BJ (cell line): Measurements from ENCODE around the gene PKMYT1. TPM values are rescaled to one million over a fixed set of nuclear protein-coding genes. Genes with fewer than 3 reads are reported as not detected.

Experiments
- CTCF ChIA-PET: fragments of 350-600 bp; formaldehyde crosslinking; extraction: SDS; loops from one replicate; lab custom pipeline; 2021; ENCODE audit warnings: antibody characterized with exemption, inconsistent platforms; lab: Yijun Ruan, JAX
- POLR2A ChIA-PET: fragments of 300-600 bp; sonication (Branson Sonifier 250); formaldehyde crosslinking; extraction: SDS; loops from one replicate; lab custom pipeline; 2021; ENCODE audit warnings: antibody characterized with exemption; lab: Charles Lee
- DNase-seq: peaks from one replicate; pipeline ENCODE4 v3.0.0-alpha.2; 2011; ENCODE audit warnings: low read depth
- H3K27me3 ChIP-seq: 2 replicates; pipeline ENCODE4 v1.6.0; 2011; ENCODE audit warnings: low read length; ENCODE audit not compliant: control insufficient read depth, insufficient read depth
- H3K36me3 ChIP-seq: 2 replicates; pipeline ENCODE4 v1.5.1; 2011; ENCODE audit warnings: low read length; ENCODE audit not compliant: control insufficient read depth, insufficient read depth
- H3K4me3 ChIP-seq: 2 replicates; pipeline ENCODE4 v1.5.1; 2011; ENCODE audit warnings: low read depth, mild to moderate bottlenecking, control low read depth, low read length
- polyA plus RNA-seq: library from polyadenylated mRNA; depleted of rRNA; stranded (reverse); fragments of >200 nt; gene quantifications from 2 replicates; pipeline ENCODE4 v1.2.3, GENCODE V29; 2011
- TF ChIP-seq, protein P1 (sequence below): IDR thresholded peaks from 2 replicates; pipeline ENCODE4 v1.5.1; 2011; ENCODE audit warnings: low read depth, mild to moderate bottlenecking, control low read depth, inconsistent platforms, low read length, moderate library complexity; ENCODE audit not compliant: insufficient read depth

The PKMYT1 gene
- polyA plus RNA-seq, 1 experiment = 6.9 TPM

DNA sequence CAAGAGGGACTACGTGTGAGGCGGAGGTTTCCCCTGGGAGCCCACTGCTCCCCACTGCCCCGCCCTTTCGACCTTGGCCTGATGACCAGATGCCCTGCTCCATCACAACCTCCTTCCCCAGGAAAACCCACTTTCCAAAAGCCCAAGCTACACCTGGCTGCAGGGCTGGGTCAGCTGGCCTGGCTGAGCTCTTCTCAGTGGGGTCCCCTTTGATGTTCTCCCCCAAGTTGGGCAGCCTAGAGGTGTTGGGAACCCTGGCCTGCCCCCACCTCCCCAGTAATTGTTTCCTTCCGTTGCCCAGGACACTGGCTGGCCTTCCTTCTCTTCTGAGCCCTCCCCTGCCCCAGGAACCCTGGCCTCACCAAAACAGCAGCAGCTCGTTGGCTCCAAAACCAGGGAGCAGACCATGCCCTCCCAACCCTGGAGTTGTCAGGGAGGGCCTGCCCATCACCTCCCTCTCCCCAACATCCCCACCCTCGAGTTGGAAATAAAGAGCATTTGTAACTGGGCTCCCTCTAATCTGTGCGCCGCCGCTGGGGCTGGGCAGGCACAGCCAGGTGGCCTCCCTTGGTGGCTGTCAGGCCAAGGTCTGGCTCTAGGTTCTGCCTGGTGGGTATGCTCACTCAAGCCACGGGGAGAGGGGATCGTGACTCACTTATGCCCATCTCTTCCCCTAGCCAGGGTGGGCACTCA, 33.9 kb upstream of the PKMYT1 start:
- TF ChIP-seq, protein P1, sequence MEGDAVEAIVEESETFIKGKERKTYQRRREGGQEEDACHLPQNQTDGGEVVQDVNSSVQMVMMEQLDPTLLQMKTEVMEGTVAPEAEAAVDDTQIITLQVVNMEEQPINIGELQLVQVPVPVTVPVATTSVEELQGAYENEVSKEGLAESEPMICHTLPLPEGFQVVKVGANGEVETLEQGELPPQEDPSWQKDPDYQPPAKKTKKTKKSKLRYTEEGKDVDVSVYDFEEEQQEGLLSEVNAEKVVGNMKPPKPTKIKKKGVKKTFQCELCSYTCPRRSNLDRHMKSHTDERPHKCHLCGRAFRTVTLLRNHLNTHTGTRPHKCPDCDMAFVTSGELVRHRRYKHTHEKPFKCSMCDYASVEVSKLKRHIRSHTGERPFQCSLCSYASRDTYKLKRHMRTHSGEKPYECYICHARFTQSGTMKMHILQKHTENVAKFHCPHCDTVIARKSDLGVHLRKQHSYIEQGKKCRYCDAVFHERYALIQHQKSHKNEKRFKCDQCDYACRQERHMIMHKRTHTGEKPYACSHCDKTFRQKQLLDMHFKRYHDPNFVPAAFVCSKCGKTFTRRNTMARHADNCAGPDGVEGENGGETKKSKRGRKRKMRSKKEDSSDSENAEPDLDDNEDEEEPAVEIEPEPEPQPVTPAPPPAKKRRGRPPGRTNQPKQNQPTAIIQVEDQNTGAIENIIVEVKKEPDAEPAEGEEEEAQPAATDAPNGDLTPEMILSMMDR = no peak
- peaks cover 5% of the 10 kb centered on the region for H3K27me3 ChIP-seq
- ChIA-PET CTCF (interaction anchor here (0.7 to 1.9 kb wide), 6 partner anchors 9 to 25 kb away, joined by 3 to 6 read pairs (median 3); no protein-coding TSS in a partner anchor), POLR2A (no interaction called here)
- no peaks in the 10 kb centered on the region for H3K36me3 ChIP-seq
- no peak for DNase-seq
- H3K4me3 ChIP-seq = no peak overlapping the region

DNA sequence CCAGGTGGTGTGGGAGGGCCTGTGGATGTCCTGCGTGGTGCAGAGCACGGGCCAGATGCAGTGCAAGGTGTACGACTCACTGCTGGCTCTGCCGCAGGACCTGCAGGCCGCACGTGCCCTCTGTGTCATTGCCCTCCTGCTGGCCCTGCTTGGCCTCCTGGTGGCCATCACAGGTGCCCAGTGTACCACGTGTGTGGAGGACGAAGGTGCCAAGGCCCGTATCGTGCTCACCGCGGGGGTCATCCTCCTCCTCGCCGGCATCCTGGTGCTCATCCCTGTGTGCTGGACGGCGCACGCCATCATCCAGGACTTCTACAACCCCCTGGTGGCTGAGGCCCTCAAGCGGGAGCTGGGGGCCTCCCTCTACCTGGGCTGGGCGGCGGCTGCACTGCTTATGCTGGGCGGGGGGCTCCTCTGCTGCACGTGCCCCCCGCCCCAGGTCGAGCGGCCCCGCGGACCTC, 33.3 kb upstream of the PKMYT1 start:
- TF ChIP-seq, protein P1 = no peak
- Histone ChIP-seq H3K27me3 (peaks cover 5% of the 10 kb centered on the region), H3K4me3 (no peak overlapping the region), H3K36me3 (no peaks in the 10 kb centered on the region)
- ChIA-PET CTCF (interaction anchor here (0.9 to 1.9 kb wide), 4 partner anchors 10 to 18 kb away, joined by 3 to 6 read pairs (median 3); no protein-coding TSS in a partner anchor), POLR2A (no interaction called here)
- no peak for DNase-seq

DNA sequence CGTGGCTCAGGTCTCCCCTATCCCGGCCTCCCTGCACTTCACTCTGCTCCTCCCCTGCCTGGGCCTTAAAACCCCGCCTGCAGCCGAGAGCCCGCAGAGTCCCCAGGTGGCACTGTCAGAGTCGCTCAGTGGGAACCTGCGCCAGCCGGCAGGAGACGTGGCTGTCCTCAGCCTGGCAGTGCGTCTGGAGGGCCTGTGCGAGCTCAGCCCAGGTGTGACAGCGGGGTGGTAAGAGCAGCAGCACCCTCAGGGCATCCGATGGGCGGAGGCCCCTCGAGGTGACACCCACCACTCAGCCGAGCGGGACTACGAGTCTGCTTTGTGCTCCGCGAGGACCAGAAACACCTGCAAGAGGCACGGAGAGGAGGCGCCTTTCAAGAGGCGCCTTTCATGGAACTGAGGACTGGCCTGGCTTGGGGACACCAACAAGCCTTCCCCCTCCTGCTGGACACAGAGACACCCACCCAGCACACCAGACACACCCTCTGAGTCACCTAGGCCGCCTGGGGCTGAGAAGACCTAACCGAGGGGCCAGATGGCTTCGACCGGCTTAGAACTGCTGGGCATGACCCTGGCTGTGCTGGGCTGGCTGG, 32.7 kb upstream of the PKMYT1 start, which contains the start of gene CLDN9:
TSS of gene CLDN9 (plus strand) at position 96 of the 593 bp plus-strand sequence. CDS start at position 536, 440 bp downstream.
- H3K27me3 ChIP-seq = peaks cover 5% of the 10 kb centered on the region
- no peak for DNase-seq
- POLR2A ChIA-PET = no interaction called here

DNA sequence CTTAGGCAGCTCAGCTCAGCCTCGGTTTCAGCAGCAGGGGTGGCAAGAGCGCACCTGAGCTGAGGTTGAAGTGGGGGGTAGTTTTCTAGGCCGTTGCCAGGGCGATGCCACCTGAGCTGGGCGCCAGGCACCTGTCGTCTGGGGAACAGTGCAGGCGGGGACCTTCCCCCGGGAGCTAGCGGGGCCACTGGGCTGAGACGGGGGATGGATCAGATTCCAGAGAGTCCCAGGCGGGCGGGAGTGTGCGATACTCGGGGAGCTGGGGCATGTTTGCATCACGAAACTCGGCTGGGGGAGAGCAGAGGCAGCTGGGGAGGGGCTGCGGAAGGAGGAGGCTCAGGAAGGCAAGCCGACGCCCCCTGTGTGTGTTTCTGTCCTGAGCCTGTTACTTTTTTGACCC, 32.0 kb upstream of the PKMYT1 start:
- ChIA-PET CTCF (interaction anchor here (0.7 to 3.2 kb wide), 5 partner anchors 9 to 19 kb away, joined by 3 to 15 read pairs (median 6); partner anchors contain the start of genes HCFC1R1, THOC6 and TNFRSF12A), POLR2A (no interaction called here)
- Histone ChIP-seq H3K4me3 (no peak overlapping the region), H3K27me3 (peaks cover 5% of the 10 kb centered on the region), H3K36me3 (no peaks in the 10 kb centered on the region)
- TF ChIP-seq, protein P1 = no peak
- no peak for DNase-seq

More for the DNA sequence above, 32.7 kb upstream of the PKMYT1 start, which contains the start of gene CLDN9:
- no peak within 1 kb of the TSS for H3K4me3 ChIP-seq
- TF ChIP-seq, protein P1 = no peak
- H3K36me3 ChIP-seq = no peaks in the 10 kb centered on the region
- CTCF ChIA-PET = interaction anchor here (1.3 to 1.9 kb wide), 2 partner anchors 11 to 15 kb away, joined by 3 to 6 read pairs; partner anchors contain the start of genes HCFC1R1 and THOC6

DNA sequence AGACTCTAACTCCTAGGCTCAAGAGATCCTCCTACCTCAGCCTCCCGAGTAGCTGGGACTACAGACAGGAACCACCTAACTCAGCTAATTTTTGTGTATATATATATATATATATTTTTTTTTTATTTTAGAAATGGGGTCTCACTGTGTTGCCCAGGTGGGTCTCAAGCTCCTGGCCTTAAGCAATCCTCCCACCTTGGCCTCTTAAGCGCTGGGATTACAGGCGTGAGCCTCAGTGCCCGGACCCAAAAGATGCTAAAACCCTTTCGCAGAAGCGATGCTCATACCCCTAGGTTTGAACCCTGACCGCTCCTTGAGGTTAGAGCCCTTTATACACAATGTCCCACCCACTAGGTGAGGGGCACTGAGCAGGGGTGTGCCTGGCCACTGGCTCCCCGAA, 30.3 kb upstream of the PKMYT1 start:
- H3K4me3 ChIP-seq = no peak overlapping the region
- DNase-seq = no peak
- peaks cover 5% of the 10 kb centered on the region for H3K27me3 ChIP-seq
- H3K36me3 ChIP-seq = no peaks in the 10 kb centered on the region
- POLR2A ChIA-PET = no interaction called here
- CTCF ChIA-PET = interaction anchor here (0.6 to 3.2 kb wide), 6 partner anchors 8 to 670 kb away, joined by 3 to 15 read pairs (median 5); partner anchors contain the start of gene TNFRSF12A
- TF ChIP-seq, protein P1 = no peak
